H1 (cell line): ENCODE data around the gene LPCAT1. TPM values are rescaled to one million over a fixed set of nuclear protein-coding genes. Genes with fewer than 3 reads are reported as not detected.
A peak's percentile ranks its signal among the peaks of the same experiment; 100 is the strongest.

Experiments used
- CTCF ChIA-PET: fragments of 300-600 bp; sonication (Branson Sonifier 250); formaldehyde crosslinking; loops from one replicate; lab custom pipeline; 2021; ENCODE audit not compliant: partially characterized antibody; lab: Charles Lee
- POLR2A ChIA-PET: fragments of 300-600 bp; sonication (Branson Sonifier 250); formaldehyde crosslinking; loops from one replicate; lab custom pipeline; 2021; ENCODE audit warnings: inconsistent platforms; ENCODE audit not compliant: partially characterized antibody; lab: Charles Lee
- DNase-seq, 2 experiments: peaks; one replicate each; pipeline versions ENCODE4 v3.0.0 to v3.0.0-alpha.2; 2010 to 2022; ENCODE audit warnings: low spot score in 2 of 2, low read depth in 1 of 2, mixed read lengths in 1 of 2
- FAIRE-seq: peaks from 2 replicates; lab custom pipeline; 2011; peaks lifted over from hg19 to GRCh38; lab: Jason Lieb, UNC
- H2AFZ ChIP-seq: 2 replicates; pipeline ENCODE4 v1.8.1; 2012; ENCODE audit warnings: low read length, inconsistent platforms
- H2AK5ac ChIP-seq: 2 replicates; pipeline ENCODE4 v1.6.1; 2013; ENCODE audit warnings: low read depth, low read length
- H2BK120ac ChIP-seq: replicated peaks from 2 replicates; pipeline ENCODE3; 2013; ENCODE audit warnings: low read depth, low read length, inconsistent platforms
- H2BK12ac ChIP-seq: 2 replicates; pipeline ENCODE4 v1.6.1; 2013; ENCODE audit warnings: low read depth, low read length
- H2BK15ac ChIP-seq: 2 replicates; pipeline ENCODE4 v1.6.1; 2013; ENCODE audit warnings: low read length
- H2BK20ac ChIP-seq: 2 replicates; pipeline ENCODE4 v1.6.1; 2013; ENCODE audit warnings: low read length
- H2BK5ac ChIP-seq: 2 replicates; pipeline ENCODE4 v1.6.1; 2013; ENCODE audit warnings: low read depth, low read length
- H3K14ac ChIP-seq: 2 replicates; pipeline ENCODE4 v1.6.1; 2013; ENCODE audit warnings: inconsistent platforms; ENCODE audit not compliant: insufficient read length
- H3K18ac ChIP-seq: 2 replicates; pipeline ENCODE4 v1.6.1; 2013; ENCODE audit warnings: low read length; ENCODE audit errors: extremely low read depth
- H3K23ac ChIP-seq: 2 replicates; pipeline ENCODE4 v1.6.1; 2013; ENCODE audit warnings: inconsistent platforms; ENCODE audit not compliant: insufficient read length
- H3K23me2 ChIP-seq: 2 replicates; pipeline ENCODE4 v1.6.1; 2013; ENCODE audit warnings: low read depth, low read length
- H3K27ac ChIP-seq: 2 replicates; pipeline ENCODE4 v1.6.1; 2011; ENCODE audit warnings: low read depth, low read length, inconsistent platforms
- H3K27me3 ChIP-seq, 4 experiments: replicated peaks in 1 of 4; 1 replicate in 1 of 4; 2 replicates in 3 of 4; pipeline versions ENCODE4 v1.6.1 to v1.8.1; 2011 to 2013; ENCODE audit warnings: low read length in 3 of 4, mild to moderate bottlenecking in 3 of 4, inconsistent platforms in 2 of 4, mixed read lengths in 2 of 4, moderate library complexity in 1 of 4; ENCODE audit not compliant: control insufficient read depth in 3 of 4, insufficient read depth in 3 of 4; ENCODE audit errors: extremely low read depth in 1 of 4
- H3K36me3 ChIP-seq, 4 experiments: 2 replicates each; pipeline versions ENCODE4 v1.6.1 to v1.8.1; 2011 to 2013; ENCODE audit warnings: mild to moderate bottlenecking in 4 of 4, low read length in 3 of 4, moderate library complexity in 2 of 4, control low read depth in 1 of 4, inconsistent platforms in 1 of 4; ENCODE audit not compliant: insufficient read depth in 4 of 4, control insufficient read depth in 2 of 4
- H3K4ac ChIP-seq: replicated peaks from 2 replicates; pipeline ENCODE3; 2013; ENCODE audit warnings: low read length, low read depth, mixed read lengths, inconsistent platforms; ENCODE audit not compliant: insufficient read length
- H3K4me1 ChIP-seq, 4 experiments: replicated peaks in 1 of 4; 1 replicate in 1 of 4; 2 replicates in 3 of 4; pipeline versions ENCODE4 v1.6.1 to v1.8.1; 2011 to 2013; ENCODE audit warnings: low read length in 3 of 4, inconsistent platforms in 2 of 4, mixed read lengths in 1 of 4; ENCODE audit not compliant: insufficient read depth in 4 of 4, control insufficient read depth in 3 of 4
- H3K4me2 ChIP-seq, 2 experiments: 2 replicates each; pipeline versions ENCODE4 v1.6.1 to v1.8.1; 2011 to 2013; ENCODE audit warnings: low read depth in 2 of 2, low read length in 2 of 2, control low read depth in 1 of 2, inconsistent platforms in 1 of 2, mild to moderate bottlenecking in 1 of 2; ENCODE audit not compliant: insufficient read depth in 1 of 2
- H3K4me3 ChIP-seq, 4 experiments: fragments of 200-600, 300-600 bp in 1 of 4; sonication (generic), shearing (Covaris generic), sonication (Bioruptor Twin) in 1 of 4; 2 replicates each; pipeline versions ENCODE4 v1.5.1 to v1.8.1; 2011 to 2016; ENCODE audit warnings: low read length in 4 of 4, low read depth in 3 of 4, control low read depth in 2 of 4, inconsistent platforms in 2 of 4, mild to moderate bottlenecking in 2 of 4, mixed read lengths in 1 of 4, moderate library complexity in 1 of 4; ENCODE audit not compliant: insufficient read depth in 2 of 4; ENCODE audit errors: extremely low read depth in 1 of 4
- H3K56ac ChIP-seq: replicated peaks from 2 replicates; pipeline ENCODE3; 2013; ENCODE audit warnings: low read depth, mild to moderate bottlenecking, mixed read lengths, low read length, inconsistent platforms; ENCODE audit not compliant: insufficient read length
- H3K79me1 ChIP-seq: 2 replicates; pipeline ENCODE4 v1.6.1; 2013; ENCODE audit warnings: low read depth, low read length, control low read depth
- H3K79me2 ChIP-seq, 2 experiments: 2 replicates each; pipeline versions ENCODE4 v1.6.1 to v1.8.1; 2012 to 2013; ENCODE audit warnings: low read length in 2 of 2, mild to moderate bottlenecking in 2 of 2, inconsistent platforms in 1 of 2; ENCODE audit not compliant: insufficient read depth in 2 of 2, control insufficient read depth in 1 of 2
- H3K9ac ChIP-seq, 4 experiments: replicated peaks in 1 of 4; 1 replicate in 1 of 4; 2 replicates in 3 of 4; pipeline versions ENCODE4 v1.6.1 to v1.8.1; 2011 to 2013; ENCODE audit warnings: low read depth in 3 of 4, low read length in 3 of 4, control low read depth in 2 of 4, mild to moderate bottlenecking in 2 of 4, moderate library complexity in 2 of 4, inconsistent platforms in 1 of 4; ENCODE audit errors: extremely low read depth in 1 of 4
- H3K9me3 ChIP-seq, 2 experiments: 2 replicates each; pipeline versions ENCODE4 v1.6.1 to v1.8.1; 2012 to 2013; ENCODE audit warnings: mild to moderate bottlenecking in 2 of 2, moderate library complexity in 2 of 2, control low read depth in 1 of 2, inconsistent platforms in 1 of 2, low read depth in 1 of 2, low read length in 1 of 2, mixed read lengths in 1 of 2; ENCODE audit not compliant: insufficient read depth in 2 of 2
- H4K20me1 ChIP-seq, 2 experiments: replicated peaks in 1 of 2; 2 replicates each; pipeline versions ENCODE3 to v1.8.1; 2011 to 2013; ENCODE audit warnings: inconsistent platforms in 2 of 2, low read length in 2 of 2, mild to moderate bottlenecking in 1 of 2; ENCODE audit not compliant: insufficient read depth in 2 of 2, control insufficient read depth in 1 of 2
- H4K5ac ChIP-seq: 2 replicates; pipeline ENCODE4 v1.6.1; 2013; ENCODE audit warnings: low read length, low read depth, mixed read lengths, inconsistent platforms; ENCODE audit not compliant: insufficient read length
- H4K8ac ChIP-seq: 2 replicates; pipeline ENCODE4 v1.8.0; 2013; ENCODE audit warnings: mild to moderate bottlenecking, moderate library complexity, low read length, inconsistent platforms; ENCODE audit not compliant: insufficient read depth; ENCODE audit errors: extremely low read depth
- H4K91ac ChIP-seq: replicated peaks from 2 replicates; pipeline ENCODE3; 2013; ENCODE audit warnings: low read length, mixed read lengths, inconsistent platforms; ENCODE audit not compliant: insufficient read length
- KDM5A ChIP-seq: fragments of 200-600 bp; IDR thresholded peaks from 2 replicates; pipeline ENCODE4 v1.7.1; 2012; ENCODE audit warnings: mild to moderate bottlenecking, low read length, inconsistent platforms, mixed read lengths
- POLR2A ChIP-seq, 2 experiments: IDR thresholded peaks; 1 replicate in 1 of 2; 2 replicates in 1 of 2; pipeline ENCODE4 v1.6.1; 2011; ENCODE audit warnings: low read depth in 2 of 2, low read length in 2 of 2, mild to moderate bottlenecking in 2 of 2; ENCODE audit errors: control extremely low read depth in 1 of 2
- SUZ12 ChIP-seq: fragments of 200-600 bp; sonication (generic); IDR thresholded peaks from 2 replicates; pipeline ENCODE4 v1.6.1; 2012; ENCODE audit warnings: mild to moderate bottlenecking, inconsistent platforms, low read length, moderate library complexity, mixed read lengths
- WGBS, 2 experiments: shearing (Covaris generic) in 1 of 2; methylation state at CpG; one replicate each; pipeline versions ENCODE4 v1.1.6 to v1.1.7; 2013 to 2015; ENCODE audit warnings: low lambda C conversion rate in 2 of 2, mixed read lengths in 2 of 2, inconsistent platforms in 1 of 2, low coverage in 1 of 2, missing lambda C conversion rate in 1 of 2; ENCODE audit not compliant: insufficient replicate concordance in 2 of 2, insufficient coverage in 1 of 2, insufficient read length in 1 of 2; ENCODE audit errors: extremely low coverage in 1 of 2, missing lambda C conversion rate in 1 of 2; 5-methylcytosine and 5-hydroxymethylcytosine counted together
- polyA plus RNA-seq, 7 experiments: library from polyadenylated mRNA; depleted of rRNA in 3 of 7; stranded (reverse) in 5 of 7; unstranded in 2 of 7; fragments of >200 nt in 5 of 7; fragments of 200-250 nt in 2 of 7; gene quantifications; 1 replicate in 5 of 7; 2 replicates in 1 of 7; 4 replicates in 1 of 7; pipeline versions ENCODE4 v1.2.1 to v1.2.3, GENCODE V29; 2011 to 2013; ENCODE audit warnings: missing spikeins in 2 of 7, mixed read lengths in 2 of 7
- total RNA-seq: library from RNA; stranded (reverse); fragmentation: NEBNext Ultra II Directional; extraction: Animal tissue kit (Norgen Biotek cat#: 25700); gene quantifications from 2 replicates; pipeline ENCODE4 v1.2.1, GENCODE V29; 2021

LPCAT1 gene
- total and polyA plus RNA-seq, 2 of the 8 experiments (the other 6 are each of a cell fraction or from before 2014, with no cell fraction given), result 107 to 260 TPM

DNA sequence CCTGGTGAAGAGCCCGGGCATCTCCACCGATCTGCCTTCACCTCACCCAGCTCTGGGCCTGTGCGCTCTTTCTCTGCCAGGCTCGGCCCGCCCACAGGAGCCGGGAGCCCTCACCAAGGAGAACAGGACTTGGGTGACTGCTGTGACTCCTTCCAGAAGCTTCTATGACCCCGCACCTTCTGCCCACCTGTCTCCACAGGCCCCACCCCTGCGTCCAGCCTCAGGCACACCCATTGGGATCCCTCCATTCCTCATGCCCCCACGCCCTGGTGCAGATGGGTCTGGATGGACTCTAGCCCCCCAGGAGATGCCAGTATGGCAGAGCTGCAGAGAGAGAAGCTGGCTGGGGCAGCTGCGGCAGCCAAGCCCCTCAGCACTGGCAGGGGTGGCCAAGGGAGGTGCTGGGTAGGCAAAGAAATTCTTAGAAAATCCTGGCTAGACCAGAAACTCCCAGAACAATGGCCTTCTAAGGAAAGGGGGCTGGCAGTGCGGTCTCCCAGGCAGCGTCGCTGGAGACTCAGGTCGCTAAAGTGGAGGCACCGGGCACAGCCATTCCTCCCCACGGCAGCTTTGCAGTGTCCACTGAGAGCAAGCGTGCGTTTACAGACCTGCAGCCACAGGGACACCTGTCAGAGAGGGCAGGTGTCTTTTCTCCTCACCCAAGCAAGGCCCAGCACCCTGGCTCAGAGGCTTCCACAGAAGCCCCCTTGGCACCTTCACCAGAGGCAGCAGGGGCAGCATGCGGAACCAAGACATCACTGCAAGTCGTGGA lies 17.3 kb downstream of the LPCAT1 start:
- Histone ChIP-seq H3K4me1 (peaks cover 2 to 46% (median 32%) of the 10 kb centered on the region in 4 experiments), H3K9me3 (no peaks in the 10 kb centered on the region), H3K36me3 (peaks cover 5 to 32% (median 12%) of the 10 kb centered on the region in 4 experiments), H2AFZ (no peak overlapping the region), H2BK12ac (no peak overlapping the region), H3K79me2 (peaks cover 61 to 100% of the 10 kb centered on the region in 2 experiments), H3K4me3 (no peak overlapping the region), H3K9ac (no peak overlapping the region), H2BK5ac (peak overlapping the region; percentile 47), H3K56ac (no peak overlapping the region), H3K23ac (no peak overlapping the region), H3K27me3 (no peaks in the 10 kb centered on the region), H3K14ac (no peak overlapping the region), H3K4me2 (no peak overlapping the region), H3K79me1 (peaks cover 36% of the 10 kb centered on the region), H2BK20ac (no peak overlapping the region), H4K5ac (no peak overlapping the region), H4K8ac (peak overlapping the region; percentile 57), H3K23me2 (no peaks in the 10 kb centered on the region; the same call in 1 of the 2 replicates), H2BK15ac (no peak overlapping the region), H3K18ac (peak overlapping the region; percentile 48; the same call in 1 of the 2 replicates), H3K4ac (no peak overlapping the region), H2BK120ac (no peak overlapping the region), H3K27ac (no peak overlapping the region), H4K91ac (no peak overlapping the region), H2AK5ac (no peak overlapping the region), H4K20me1 (peaks cover 50 to 76% of the 10 kb centered on the region in 2 experiments)
- CTCF ChIA-PET, result interaction anchor here (0.8 to 1.5 kb wide), 7 partner anchors 10 to 137 kb away, joined by 3 to 6 read pairs (median 3); no protein-coding TSS in a partner anchor
- TF ChIP-seq KDM5A (no peak), SUZ12 (no peak), POLR2A (IDR thresholded peaks at IDR 0.05; ENCODE audit: control extremely low read depth in 1 of 2, low read depth in 2 of 2, low read length in 2 of 2) (0 out of 3 replicates have a peak, but pooled peaks of 1 of the 2 experiments have one; percentile 0)
- no peak for FAIRE-seq
- POLR2A ChIA-PET, result interaction anchor here (0.7 to 2.8 kb wide), 5 partner anchors 8 to 88 kb away, joined by 3 to 15 read pairs (median 4); no protein-coding TSS in a partner anchor
- 86% methylated on average over 19 of the region's 20 CpGs; no CpG with 5 or more reads in 1 of the 2 experiments for WGBS, 2 experiments
- no peak for DNase-seq
